ENCODE data around the gene CEACAM6.
"Not testable (repeated sequence)": the region's sequence is repeated elsewhere in the genome, so short reads cannot be mapped to it uniquely, and the experiment has no call there.

- TF ChIP-seq CTCF (IDR thresholded peaks at IDR 0.05 in 4 of 5, conservative IDR thresholded peaks at IDR 0.05 in 1 of 5); POLR2A (IDR thresholded peaks at IDR 0.05): not testable (repeated sequence)
Measured at GRCh38 chr19:41709516-41709915, 45.8 kb upstream of the CEACAM6 start.
